ENCODE measurements around the gene OR4F15. TPM values are rescaled to one million over a fixed set of nuclear protein-coding genes. Genes with fewer than 3 reads are reported as not detected.

The OR4F15 gene
- total and polyA plus RNA-seq, 8 donors = not detected

GRCh38 chr15:101820781-101821180 is 8.8 kb downstream of the OR4F15 start:
- WGBS, 5 donors = 50 to 71% (median 64%) methylated on average over 6 of the region's 6 CpGs
- H3K36me3 ChIP-seq = no peaks in the 10 kb centered on the region
- H3K27me3 ChIP-seq = no peaks in the 10 kb centered on the region
- no peak for DNase-seq
- H3K4me3 ChIP-seq = no peak overlapping the region
- TF ChIP-seq POLR2A (IDR thresholded peaks at IDR 0.05) = no peak
- no peak for TF ChIP-seq CTCF (IDR thresholded peaks at IDR 0.05)
- no peak for TF ChIP-seq POLR2AphosphoS5 (IDR thresholded peaks at IDR 0.05)
- TF ChIP-seq EP300 (IDR thresholded peaks at IDR 0.05) = no peak
- H3K4me1 ChIP-seq = no peaks in the 10 kb centered on the region
- H3K9me3 ChIP-seq = no peaks in the 10 kb centered on the region
- no peak overlapping the region for H3K27ac ChIP-seq
- intact Hi-C loops (cut with DNase I; ENCODE audit: low total_unique reads) = no loop called here

DNA sequence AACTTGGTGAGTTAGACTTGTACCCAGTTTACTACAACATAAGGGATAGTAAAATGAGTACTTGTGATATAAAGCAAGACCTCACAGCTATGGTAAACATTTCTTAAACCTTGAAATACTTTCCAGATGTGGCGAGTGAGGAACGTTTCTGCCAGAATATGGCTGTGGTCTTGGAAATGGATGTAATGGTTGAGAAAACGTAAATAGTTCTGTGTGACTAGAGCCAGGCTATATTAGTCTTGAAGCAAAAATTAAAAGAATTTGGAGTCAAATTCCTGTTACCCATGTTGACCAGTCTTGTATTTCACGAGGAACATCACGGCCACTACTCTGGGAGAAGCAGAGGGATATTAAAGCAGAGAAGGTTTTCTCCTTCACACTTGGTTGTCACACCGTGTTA is 15.3 kb downstream of the OR4F15 start:
- Histone ChIP-seq H3K27ac (no peak overlapping the region), H3K4me3 (no peak overlapping the region), H3K9me3 (no peaks in the 10 kb centered on the region), H3K4me1 (no peaks in the 10 kb centered on the region), H3K27me3 (no peaks in the 10 kb centered on the region), H3K36me3 (no peaks in the 10 kb centered on the region)
- TF ChIP-seq POLR2A (IDR thresholded peaks at IDR 0.05) (no peak), EP300 (IDR thresholded peaks at IDR 0.05) (no peak), CTCF (IDR thresholded peaks at IDR 0.05) (no peak)
- no peak for DNase-seq
- WGBS, 5 donors = 60 to 79% (median 72%) methylated on average over 6 of the region's 6 CpGs
- intact Hi-C loops (cut with DNase I; ENCODE audit: low total_unique reads) = no loop called here

- TF ChIP-seq CTCF (IDR thresholded peaks at IDR 0.05) = no peak
- TF ChIP-seq EP300 (IDR thresholded peaks at IDR 0.05) = no peak
- TF ChIP-seq POLR2A (IDR thresholded peaks at IDR 0.05) = no peak
- no peak for TF ChIP-seq POLR2AphosphoS5 (IDR thresholded peaks at IDR 0.05)
- 80 to 88% (median 86%) methylated on average over 5 of the region's 5 CpGs for WGBS, 5 donors
- no peak overlapping the region for H3K27ac ChIP-seq
- H3K36me3 ChIP-seq = no peaks in the 10 kb centered on the region
- no peaks in the 10 kb centered on the region for H3K4me1 ChIP-seq
- DNase-seq = no peak
- intact Hi-C loops (cut with DNase I; ENCODE audit: low total_unique reads) = no loop called here
- peaks cover 0 to 4% (median 2%) of the 10 kb centered on the region in 4 donors for H3K9me3 ChIP-seq
- no peak overlapping the region for H3K4me3 ChIP-seq
- no peaks in the 10 kb centered on the region for H3K27me3 ChIP-seq
These were observed 16.8 kb downstream of the OR4F15 start for GRCh38 chr15:101828774-101829173.

- 54 to 70% (median 66%) methylated on average over 3 of the region's 3 CpGs for WGBS, 5 donors
- peaks cover 0 to 7% (median 0%) of the 10 kb centered on the region in 4 donors for H3K9me3 ChIP-seq
- peaks cover 0 to 17% (median 0%) of the 10 kb centered on the region in 3 donors for H3K27me3 ChIP-seq
- H3K27ac ChIP-seq = no peak overlapping the region
- no peak for DNase-seq
- intact Hi-C loops (cut with DNase I; ENCODE audit: low total_unique reads) = no loop called here
- no peak for TF ChIP-seq CTCF (IDR thresholded peaks at IDR 0.05)
- TF ChIP-seq POLR2AphosphoS5 (IDR thresholded peaks at IDR 0.05) = no peak
- TF ChIP-seq POLR2A (IDR thresholded peaks at IDR 0.05) = no peak
- no peak overlapping the region for H3K4me3 ChIP-seq
- H3K36me3 ChIP-seq = no peaks in the 10 kb centered on the region
- H3K4me1 ChIP-seq = no peaks in the 10 kb centered on the region
These were observed 29.7 kb downstream of the OR4F15 start for GRCh38 chr15:101841656-101842055.

Measured in stomach (tissue), 9 donors.